HG03520 (cell line): Measurements from ENCODE around the gene DGKH.
"Not testable (repeated sequence)": the region's sequence is repeated elsewhere in the genome, so short reads cannot be mapped to it uniquely, and the experiment has no call there.

Experiments
- ATAC-seq: cut with Tn5 transposase; IDR thresholded peaks from one replicate; pipeline ENCODE4 v1.9.1; 2021; ENCODE audit warnings: mild to moderate bottlenecking, moderate library complexity; ENCODE audit not compliant: unreplicated experiment

The DGKH gene

GRCh38 chr13:42225051-42225450, 176.6 kb downstream of the DGKH start:
- ATAC-seq: no peak

GRCh38 chr13:42226759-42227158, 178.3 kb downstream of the DGKH start:
- not testable (repeated sequence) for ATAC-seq

GRCh38 chr13:42228527-42228926, 180.1 kb downstream of the DGKH start:
- ATAC-seq: no peak

- no peak for ATAC-seq
Observed at GRCh38 chr13:42229287-42229686, 180.8 kb downstream of the DGKH start.

- ATAC-seq: no peak
Observed at GRCh38 chr13:42232671-42233070, 184.2 kb downstream of the DGKH start.

GRCh38 chr13:42233726-42234125, 185.3 kb downstream of the DGKH start:
- no peak for ATAC-seq

GRCh38 chr13:42239161-42239560, 190.7 kb downstream of the DGKH start:
- no peak for ATAC-seq

GRCh38 chr13:42239644-42240043, 191.2 kb downstream of the DGKH start:
- no peak for ATAC-seq

- ATAC-seq: no peak
Observed at GRCh38 chr13:42246541-42246940, 198.1 kb downstream of the DGKH start.

- no peak for ATAC-seq
Observed at GRCh38 chr13:42247883-42248282, 199.4 kb downstream of the DGKH start.

GRCh38 chr13:42255886-42256285, 207.4 kb downstream of the DGKH start:
- no peak for ATAC-seq

- no peak for ATAC-seq
Observed at GRCh38 chr13:42258747-42259146, 210.3 kb downstream of the DGKH start.

- ATAC-seq: no peak
Observed at GRCh38 chr13:42259515-42259914, 211.1 kb downstream of the DGKH start.

- no peak for ATAC-seq
Observed at GRCh38 chr13:42260903-42261654, 212.6 kb downstream of the DGKH start.

- no peak for ATAC-seq
Observed at GRCh38 chr13:42266473-42266872, 218.0 kb downstream of the DGKH start.

GRCh38 chr13:42270160-42270856, 221.9 kb downstream of the DGKH start:
- ATAC-seq: no peak

GRCh38 chr13:42270857-42271215, 222.4 kb downstream of the DGKH start:
- no peak for ATAC-seq

GRCh38 chr13:42271337-42272114, 223.1 kb downstream of the DGKH start:
- ATAC-seq: peak; percentile 82

GRCh38 chr13:42272115-42272803, 223.8 kb downstream of the DGKH start, which contains the start of gene AKAP11:
Gene AKAP11 (plus strand): TSS chr13:42272152. CDS start chr13:42286349, 14,197 bp downstream.
- peak; percentile 21 for ATAC-seq

- ATAC-seq: no peak
Observed at GRCh38 chr13:42272804-42273175, 224.3 kb downstream of the DGKH start.
